Epidermal melanocyte (primary cell): ENCODE data around the gene PDXDC1.
"Not testable (repeated sequence)": the region's sequence is repeated elsewhere in the genome, so short reads cannot be mapped to it uniquely, and the experiment has no call there.

Experiments
- DNase-seq: peaks from one replicate; pipeline ENCODE4 v3.0.0; 2011; ENCODE audit warnings: low spot score; ENCODE audit not compliant: insufficient read length

The PDXDC1 gene

GRCh38 chr16:15015671-15016070 is 40.8 kb downstream of the PDXDC1 start:
- not testable (repeated sequence) for DNase-seq

DNA sequence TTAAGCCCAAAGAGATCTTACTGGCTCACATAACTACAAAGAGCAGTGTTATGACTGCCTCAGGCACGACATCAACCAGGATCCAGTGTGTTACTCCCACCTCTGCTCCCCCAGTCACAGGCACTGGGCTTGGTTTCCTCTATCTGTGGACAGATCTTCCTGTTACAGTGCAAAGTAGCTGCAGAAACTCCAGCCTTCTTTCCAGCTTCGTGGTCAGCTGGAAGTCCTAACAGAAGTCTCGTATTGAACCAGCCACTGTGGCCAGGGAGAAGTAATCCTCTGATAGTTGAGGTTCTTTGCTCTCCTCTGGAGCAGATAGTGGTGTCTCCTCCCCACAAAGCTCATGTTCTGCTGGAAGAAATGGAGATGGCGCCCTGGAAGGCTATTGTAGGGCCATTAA is 41.5 kb downstream of the PDXDC1 start:
- not testable (repeated sequence) for DNase-seq

DNA sequence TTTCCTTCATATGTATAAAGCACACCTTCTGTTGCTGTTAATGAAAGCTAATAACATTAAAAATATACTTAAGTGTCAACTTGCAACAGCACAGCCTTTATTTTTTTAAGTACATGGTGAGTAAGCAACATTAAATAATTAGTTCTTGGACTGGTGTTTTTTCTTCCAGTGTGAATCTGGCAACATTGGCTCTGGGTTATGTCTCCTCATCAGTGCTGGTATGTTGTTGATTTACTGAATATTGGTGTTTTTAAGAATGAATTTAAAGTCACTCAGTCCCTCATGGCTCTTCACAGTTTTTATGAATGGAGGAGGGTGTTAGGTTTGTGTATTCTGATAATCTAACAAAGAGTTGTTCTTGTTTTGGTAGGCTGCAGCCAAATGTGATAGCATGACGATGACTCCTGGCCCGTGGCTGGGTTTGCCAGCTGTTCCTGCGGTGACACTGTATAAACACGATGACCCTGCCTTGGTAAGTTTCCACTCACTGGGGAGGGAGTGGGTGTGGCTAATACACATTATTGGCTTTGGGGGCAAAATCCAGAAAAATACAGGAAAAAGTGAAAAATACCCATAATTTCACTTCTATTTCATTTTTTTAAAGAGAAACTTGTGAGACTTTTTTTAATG is 42.2 kb downstream of the PDXDC1 start:
- not testable (repeated sequence) for DNase-seq

DNA sequence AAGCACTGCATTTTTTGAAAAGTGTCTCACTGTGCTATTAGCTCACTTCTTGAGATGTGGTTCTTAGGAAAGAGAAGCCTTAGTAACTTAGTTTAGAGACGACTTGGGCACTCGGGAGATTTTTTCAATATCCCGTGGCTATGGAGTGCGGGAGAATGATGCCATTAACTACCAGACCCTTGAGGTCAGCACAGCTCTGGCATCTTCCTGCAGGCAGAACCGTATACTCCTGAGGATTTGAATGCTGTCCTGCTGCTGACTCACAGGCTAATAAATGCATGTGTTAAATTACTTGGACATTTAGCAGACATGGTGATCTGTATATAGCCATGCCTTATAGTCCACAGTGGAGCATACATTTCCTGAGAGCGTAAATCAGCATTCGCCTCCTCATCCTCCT is 46.6 kb downstream of the PDXDC1 start:
- DNase-seq, result not testable (repeated sequence)

DNA sequence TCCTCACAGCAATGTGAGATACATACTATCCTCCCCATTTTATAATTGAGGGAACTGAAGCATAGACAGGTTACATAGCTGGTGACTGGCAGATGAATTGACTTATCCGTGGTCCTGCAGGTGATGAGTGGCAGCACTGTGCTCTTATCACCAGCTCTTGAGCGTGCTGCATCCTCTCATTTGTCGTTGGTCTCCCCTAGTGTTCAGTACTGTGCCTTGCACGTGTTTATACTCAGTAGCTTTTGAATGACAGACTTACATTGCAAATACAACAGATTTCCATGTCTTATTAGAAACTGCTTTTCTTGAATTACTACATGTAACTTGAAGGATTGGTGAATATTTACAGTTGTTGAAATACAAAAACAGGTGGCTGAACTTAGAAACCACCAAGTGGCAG is 47.4 kb downstream of the PDXDC1 start:
- not testable (repeated sequence) for DNase-seq

GRCh38 chr16:15023381-15024077 is 48.7 kb downstream of the PDXDC1 start:
- not testable (repeated sequence) for DNase-seq

GRCh38 chr16:15024858-15025199 is 50.0 kb downstream of the PDXDC1 start:
- DNase-seq, result not testable (repeated sequence)

GRCh38 chr16:15025234-15025951 is 50.6 kb downstream of the PDXDC1 start:
- not testable (repeated sequence) for DNase-seq

DNA sequence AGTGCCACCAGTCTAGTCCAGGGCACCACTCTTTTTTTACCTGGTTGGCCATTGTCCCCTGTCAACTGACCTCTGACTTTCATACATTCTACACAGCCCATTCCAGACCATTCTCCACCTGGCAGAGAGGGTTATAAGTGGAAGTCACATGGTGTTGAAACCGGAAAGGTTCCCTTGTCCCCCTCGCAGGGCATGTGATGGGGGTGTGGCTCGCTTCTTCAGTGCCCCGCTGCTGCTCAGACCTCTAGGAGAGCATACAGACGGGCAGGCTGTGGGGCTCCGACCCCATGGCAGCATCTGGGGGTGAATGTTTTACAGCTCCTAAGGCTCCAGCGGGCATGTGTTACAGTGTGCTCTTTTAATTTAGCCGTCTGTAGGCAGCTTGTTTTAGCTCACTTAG is 52.2 kb downstream of the PDXDC1 start:
- not testable (repeated sequence) for DNase-seq

DNA sequence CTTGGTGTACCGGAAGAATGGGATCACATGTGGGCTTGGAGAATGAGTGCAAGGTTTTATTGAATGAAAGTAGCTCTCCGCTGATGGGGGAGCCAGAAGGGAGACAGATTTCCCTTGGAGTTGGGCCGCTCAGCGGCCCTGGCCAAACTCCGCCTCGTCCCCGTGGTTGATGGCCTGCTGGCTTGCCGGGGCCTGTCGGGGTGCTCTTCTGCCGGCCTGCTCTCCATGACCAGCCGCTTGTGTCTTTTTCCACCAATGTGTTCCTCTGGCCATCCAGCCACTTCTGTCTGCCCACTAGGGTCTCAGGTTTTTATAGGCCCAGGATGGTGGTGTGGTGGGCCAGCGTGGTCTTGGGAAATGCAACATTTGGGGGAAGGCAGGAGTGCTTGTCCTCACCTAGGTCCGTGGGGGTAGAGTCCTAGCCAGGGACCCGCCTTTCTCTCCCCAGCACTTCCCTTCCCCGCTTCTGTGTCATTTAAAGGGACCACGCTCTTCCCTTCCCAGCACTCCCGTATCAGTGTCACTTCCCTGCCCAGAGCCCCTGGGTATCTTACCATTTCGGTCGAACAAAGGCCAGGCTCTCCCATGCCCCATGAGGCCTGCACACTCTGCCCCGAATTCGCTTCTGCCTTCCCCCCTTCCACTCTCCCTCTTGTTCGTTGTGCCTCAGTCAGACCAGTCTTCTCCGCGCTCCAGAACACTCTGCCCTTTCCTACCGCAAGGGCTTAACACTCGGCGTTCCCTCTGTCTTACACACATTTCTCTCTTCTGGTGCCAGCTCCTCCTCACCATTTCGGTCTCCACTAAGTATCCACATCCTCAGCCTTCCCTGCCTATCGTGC is 52.9 kb downstream of the PDXDC1 start:
- DNase-seq, result not testable (repeated sequence)

DNA sequence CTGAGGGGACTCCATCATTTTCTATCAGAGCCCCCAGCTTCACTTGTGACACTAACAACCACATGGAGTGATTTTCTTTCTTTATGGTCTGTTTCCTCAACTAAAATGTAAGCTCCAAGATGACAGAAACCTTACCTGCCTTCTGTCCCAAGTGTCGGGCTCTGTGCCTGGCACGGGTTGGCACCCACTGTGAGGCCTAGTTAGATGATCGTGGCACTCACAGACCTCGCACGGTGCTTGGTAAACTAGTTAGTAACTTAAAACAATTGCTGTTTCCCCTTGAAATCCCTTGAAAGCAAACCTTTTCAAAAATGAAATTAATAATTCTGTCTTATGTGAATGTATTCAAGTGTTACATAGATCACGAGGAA is 53.5 kb downstream of the PDXDC1 start:
- not testable (repeated sequence) for DNase-seq

DNA sequence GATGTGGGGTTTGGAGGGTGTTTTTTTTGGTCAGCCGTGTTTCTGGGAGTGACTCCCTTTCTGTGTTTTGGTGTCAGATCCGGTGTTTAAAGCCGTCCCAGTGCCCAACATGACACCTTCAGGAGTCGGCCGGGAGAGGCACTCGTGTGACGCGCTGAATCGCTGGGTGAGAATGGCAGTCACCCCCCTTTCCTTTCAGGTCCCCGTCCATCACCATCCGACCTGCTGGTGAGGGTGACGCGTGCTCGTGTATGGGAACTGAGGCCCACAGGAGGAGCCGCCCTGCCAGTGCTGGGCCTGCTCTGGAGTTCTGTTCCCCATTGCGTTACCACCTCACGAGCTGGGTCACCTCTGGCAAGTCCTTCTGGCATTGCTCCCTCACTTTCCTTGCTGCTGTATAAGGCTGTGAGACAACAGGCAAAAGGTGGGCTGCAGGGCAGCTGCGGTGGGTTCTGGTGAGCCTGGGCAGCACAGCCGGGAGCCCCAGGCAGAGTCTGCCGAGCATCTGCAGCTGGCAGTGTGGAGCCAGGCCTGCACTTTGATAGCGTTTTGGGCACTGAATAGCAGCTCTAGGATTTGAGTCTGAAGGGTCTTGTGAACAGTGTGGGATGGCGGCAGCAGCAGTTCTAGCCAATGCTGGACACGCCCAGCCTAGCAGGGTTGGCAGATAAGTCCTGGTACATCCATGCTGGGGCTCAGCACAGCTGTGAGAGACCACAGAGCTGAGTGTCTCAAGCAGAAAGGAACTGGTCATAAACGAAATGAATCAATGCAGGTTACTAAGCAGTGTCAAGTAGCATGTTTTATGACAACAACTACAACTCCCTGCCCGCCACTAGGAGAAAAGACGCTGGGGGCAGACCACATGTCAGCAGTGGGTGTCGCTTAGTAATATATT is 54.2 kb downstream of the PDXDC1 start:
- not testable (repeated sequence) for DNase-seq

- not testable (repeated sequence) for DNase-seq
Measured at GRCh38 chr16:15029749-15030148, 54.9 kb downstream of the PDXDC1 start.

- DNase-seq, result no peak
Measured at GRCh38 chr16:15031179-15031578, 56.4 kb downstream of the PDXDC1 start.

GRCh38 chr16:15031586-15031985 is 56.8 kb downstream of the PDXDC1 start:
- DNase-seq, result no peak

- DNase-seq, result no peak
Measured at GRCh38 chr16:15032547-15033308, 57.9 kb downstream of the PDXDC1 start.

DNA sequence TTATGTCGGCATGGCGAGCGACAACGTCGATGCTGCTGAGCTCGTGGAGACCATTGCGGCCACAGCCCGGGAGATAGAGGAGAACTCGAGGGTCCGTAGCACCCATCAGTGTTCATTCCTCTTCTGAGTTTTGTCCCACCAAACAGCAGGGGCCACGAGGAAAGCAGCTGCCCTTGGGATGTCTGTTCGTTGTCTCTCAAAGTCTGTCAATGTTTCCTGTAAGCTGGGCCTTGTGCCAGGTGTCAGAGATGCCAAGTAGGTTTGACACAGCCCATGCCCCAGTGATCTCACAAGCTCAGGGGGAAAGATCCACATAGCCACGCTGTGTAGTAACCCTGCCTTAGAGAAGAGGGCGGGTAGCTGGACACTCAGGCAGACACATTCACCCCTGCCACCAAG is 58.5 kb downstream of the PDXDC1 start:
- no peak for DNase-seq

DNA sequence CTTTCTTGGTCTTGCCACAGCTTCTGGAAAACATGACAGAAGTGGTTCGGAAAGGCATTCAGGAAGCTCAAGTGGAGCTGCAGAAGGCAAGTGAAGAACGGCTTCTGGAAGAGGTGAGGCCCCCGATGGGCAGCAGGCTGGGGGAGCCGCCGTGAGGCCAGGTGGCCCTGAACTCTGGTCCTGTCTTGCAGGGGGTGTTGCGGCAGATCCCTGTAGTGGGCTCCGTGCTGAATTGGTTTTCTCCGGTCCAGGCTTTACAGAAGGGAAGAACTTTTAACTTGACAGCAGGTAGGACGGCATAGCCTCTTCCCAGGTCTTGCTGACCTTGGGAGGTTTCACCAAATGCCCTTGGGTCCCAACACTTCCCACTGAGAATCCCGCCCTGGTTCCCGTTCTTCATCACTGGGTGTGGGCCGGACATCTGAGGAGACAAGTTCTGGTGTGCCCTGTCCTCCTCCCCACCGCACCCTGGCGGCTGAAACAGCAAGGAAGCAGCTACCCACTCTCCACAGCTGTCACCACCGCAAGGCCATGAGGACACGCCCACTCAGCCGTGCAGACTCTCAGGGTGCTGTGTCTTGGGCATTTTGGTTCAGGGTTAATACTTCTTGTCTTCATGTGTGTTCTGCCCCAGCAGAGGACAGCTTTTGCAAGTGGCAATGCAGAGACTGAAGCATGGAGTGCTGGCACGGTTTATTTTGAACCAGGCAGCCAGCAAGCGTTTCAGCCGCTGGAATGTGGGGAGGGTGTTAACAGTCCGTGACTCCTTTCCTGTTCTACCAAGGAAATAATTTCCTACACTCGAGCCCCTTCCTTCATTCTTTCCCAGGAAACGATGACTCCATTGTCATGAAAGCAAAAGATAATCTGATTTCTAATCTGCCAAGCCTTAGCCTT is 59.7 kb downstream of the PDXDC1 start:
- DNase-seq, result no peak
